Smooth muscle cell (in vitro differentiated cells): Measurements from ENCODE around the gene EXOC2. TPM values are rescaled to one million over a fixed set of nuclear protein-coding genes. Genes with fewer than 3 reads are reported as not detected.

ENCODE experiments used
- DNase-seq: peaks from one replicate; lab custom pipeline; 2025; ENCODE audit not compliant: unreplicated experiment; lab: John Stamatoyannopoulos, UW
- H2AFZ ChIP-seq: fragments of 200-600 bp; sonication (generic); 2 replicates; pipeline ENCODE4 v1.6.0; 2016; ENCODE audit warnings: antibody characterized with exemption, low read depth, mild to moderate bottlenecking
- H3F3A ChIP-seq: fragments of 200-600 bp; sonication (generic); 2 replicates; pipeline ENCODE4 v1.6.0; 2017; ENCODE audit warnings: antibody characterized with exemption, low read depth
- H3K27ac ChIP-seq: fragments of 200-600 bp; sonication (generic); 2 replicates; pipeline ENCODE4 v1.5.1; 2016; ENCODE audit warnings: low read depth, mild to moderate bottlenecking
- H3K27me3 ChIP-seq: fragments of 200-600 bp; sonication (generic); 2 replicates; pipeline ENCODE4 v1.6.1; 2016; ENCODE audit warnings: low read depth, mild to moderate bottlenecking
- H3K36me3 ChIP-seq: fragments of 200-600 bp; sonication (generic); 2 replicates; pipeline ENCODE4 v1.5.1; 2016; ENCODE audit warnings: low read depth
- H3K4me1 ChIP-seq: fragments of 200-600 bp; sonication (generic); 2 replicates; pipeline ENCODE4 v1.5.1; 2016; ENCODE audit warnings: low read depth
- H3K4me2 ChIP-seq: fragments of 200-600 bp; sonication (generic); 2 replicates; pipeline ENCODE4 v1.6.0; 2016; ENCODE audit warnings: mild to moderate bottlenecking
- H3K4me3 ChIP-seq: fragments of 200-600 bp; sonication (generic); 2 replicates; pipeline ENCODE4 v1.5.1; 2016; ENCODE audit warnings: mild to moderate bottlenecking
- H3K79me2 ChIP-seq: fragments of 200-600 bp; sonication (generic); 2 replicates; pipeline ENCODE4 v1.6.0; 2016; ENCODE audit warnings: low read depth, mild to moderate bottlenecking
- H3K9ac ChIP-seq: fragments of 200-600 bp; sonication (generic); 2 replicates; pipeline ENCODE4 v1.6.0; 2016; ENCODE audit warnings: low read depth
- H3K9me3 ChIP-seq: fragments of 200-600 bp; sonication (generic); replicated peaks from 2 replicates; pipeline ENCODE4 v1.5.1; 2016; ENCODE audit warnings: low read depth
- H4K20me1 ChIP-seq: fragments of 200-600 bp; sonication (generic); 2 replicates; pipeline ENCODE4 v1.6.0; 2016; ENCODE audit warnings: low read depth
- WGBS: methylation state at CpG from one replicate; pipeline ENCODE4 v1.1.7; 2016; ENCODE audit warnings: low lambda C conversion rate; 5-methylcytosine and 5-hydroxymethylcytosine counted together
- polyA plus RNA-seq: library from polyadenylated mRNA; unstranded; fragments of >200 nt; fragmentation: Nextera tagmentation; extraction: Ambion mirVana; gene quantifications from 2 replicates; pipeline ENCODE4 v1.2.1, GENCODE V29; 2016
- total RNA-seq: library from RNA; depleted of rRNA; stranded (reverse); fragments of >200 nt; gene quantifications from 2 replicates; pipeline ENCODE4 v1.2.3, GENCODE V29; 2014
- TF ChIP-seq, protein P1 (sequence below): fragments of 200-600 bp; sonication (generic); IDR thresholded peaks from 2 replicates; pipeline ENCODE4 v1.5.1; 2017; ENCODE audit warnings: borderline replicate concordance, mild to moderate bottlenecking, antibody characterized with exemption; ENCODE audit not compliant: insufficient read depth, poor library complexity, severe bottlenecking

EXOC2 gene
- total and polyA plus RNA-seq, 2 experiments from 2014 or later: 21.9 to 33.9 TPM

DNA sequence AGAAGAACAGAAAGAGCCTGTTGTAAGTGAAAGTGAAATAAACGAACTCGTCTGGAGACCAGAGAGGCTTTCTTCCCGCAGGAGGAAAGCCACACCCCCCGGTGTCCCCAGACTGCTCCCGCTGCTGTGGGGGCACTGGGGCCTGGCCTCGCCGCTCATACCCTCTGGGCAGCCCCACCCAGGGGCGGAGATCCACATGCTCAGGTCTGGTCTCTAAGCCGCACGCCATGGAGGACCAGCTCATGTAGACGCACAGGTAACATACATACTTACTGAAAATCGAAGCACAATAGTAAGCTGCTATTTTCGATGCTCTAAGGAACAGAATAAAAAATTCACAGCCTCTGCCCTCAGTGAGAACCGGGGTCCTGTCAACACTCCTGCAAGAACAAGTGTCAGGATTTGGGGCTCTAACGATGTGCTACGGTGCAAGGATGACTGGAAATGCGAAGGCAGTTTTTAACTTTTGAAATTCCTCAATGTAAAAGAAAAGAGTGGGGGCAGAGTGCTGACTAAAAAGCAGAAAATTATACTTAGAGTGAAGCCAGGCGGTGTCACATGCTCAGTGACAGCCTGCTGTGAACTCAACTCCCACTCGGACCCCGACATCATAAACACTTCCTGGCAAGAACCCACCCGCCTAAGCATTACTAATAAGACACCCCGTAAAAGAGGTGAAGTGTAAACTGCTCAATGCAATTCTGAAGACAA lies 190.9 kb downstream of the EXOC2 start:
- Histone ChIP-seq H3K9me3 (no peaks in the 10 kb centered on the region), H3K4me3 (no peak overlapping the region), H3K27ac (no peak overlapping the region), H4K20me1 (no peaks in the 10 kb centered on the region), H3K27me3 (no peaks in the 10 kb centered on the region), H3F3A (no peaks in the 10 kb centered on the region), H3K4me1 (no peaks in the 10 kb centered on the region), H3K4me2 (no peak overlapping the region), H3K36me3 (no peaks in the 10 kb centered on the region), H2AFZ (no peak overlapping the region), H3K9ac (no peak overlapping the region), H3K79me2 (no peaks in the 10 kb centered on the region)
- no peak for DNase-seq
- TF ChIP-seq, protein P1, sequence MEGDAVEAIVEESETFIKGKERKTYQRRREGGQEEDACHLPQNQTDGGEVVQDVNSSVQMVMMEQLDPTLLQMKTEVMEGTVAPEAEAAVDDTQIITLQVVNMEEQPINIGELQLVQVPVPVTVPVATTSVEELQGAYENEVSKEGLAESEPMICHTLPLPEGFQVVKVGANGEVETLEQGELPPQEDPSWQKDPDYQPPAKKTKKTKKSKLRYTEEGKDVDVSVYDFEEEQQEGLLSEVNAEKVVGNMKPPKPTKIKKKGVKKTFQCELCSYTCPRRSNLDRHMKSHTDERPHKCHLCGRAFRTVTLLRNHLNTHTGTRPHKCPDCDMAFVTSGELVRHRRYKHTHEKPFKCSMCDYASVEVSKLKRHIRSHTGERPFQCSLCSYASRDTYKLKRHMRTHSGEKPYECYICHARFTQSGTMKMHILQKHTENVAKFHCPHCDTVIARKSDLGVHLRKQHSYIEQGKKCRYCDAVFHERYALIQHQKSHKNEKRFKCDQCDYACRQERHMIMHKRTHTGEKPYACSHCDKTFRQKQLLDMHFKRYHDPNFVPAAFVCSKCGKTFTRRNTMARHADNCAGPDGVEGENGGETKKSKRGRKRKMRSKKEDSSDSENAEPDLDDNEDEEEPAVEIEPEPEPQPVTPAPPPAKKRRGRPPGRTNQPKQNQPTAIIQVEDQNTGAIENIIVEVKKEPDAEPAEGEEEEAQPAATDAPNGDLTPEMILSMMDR: no peak
- WGBS: 73% methylated on average over 22 of the region's 22 CpGs

DNA sequence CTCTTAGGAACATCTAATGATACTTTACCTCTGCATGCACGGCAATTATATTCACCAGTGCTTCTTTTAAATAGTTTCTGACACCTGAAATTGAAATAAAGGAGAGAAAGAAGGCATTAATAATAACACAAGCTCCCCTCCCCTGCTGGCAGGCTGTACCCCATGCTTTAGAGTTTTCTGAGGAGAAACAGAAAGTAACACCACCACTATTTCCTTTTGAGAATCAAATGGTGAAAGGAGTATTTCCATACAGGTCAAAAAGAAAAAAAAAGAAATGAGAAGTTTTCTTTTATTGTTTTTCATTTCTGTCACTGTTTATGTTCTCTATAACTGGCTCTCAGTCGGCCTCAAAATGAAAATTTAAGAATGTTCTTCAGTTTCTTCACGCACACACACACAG lies 193.3 kb downstream of the EXOC2 start:
- H2AFZ ChIP-seq: no peak overlapping the region
- H3K79me2 ChIP-seq: no peaks in the 10 kb centered on the region
- no peak overlapping the region for H3K9ac ChIP-seq
- no peaks in the 10 kb centered on the region for H4K20me1 ChIP-seq
- no peaks in the 10 kb centered on the region for H3F3A ChIP-seq
- peaks cover 3% of the 10 kb centered on the region for H3K36me3 ChIP-seq
- TF ChIP-seq, protein P1: no peak
- no peak overlapping the region for H3K27ac ChIP-seq
- H3K4me2 ChIP-seq: no peak overlapping the region
- no peaks in the 10 kb centered on the region for H3K27me3 ChIP-seq
- no peak for DNase-seq
- H3K9me3 ChIP-seq: no peaks in the 10 kb centered on the region
- WGBS: 93% methylated on average over 3 of the region's 3 CpGs
- H3K4me1 ChIP-seq: no peaks in the 10 kb centered on the region
- H3K4me3 ChIP-seq: no peak overlapping the region

GRCh38 chr6:498795-499231 lies 194.1 kb downstream of the EXOC2 start:
- no peak overlapping the region for H3K4me3 ChIP-seq
- H3K27ac ChIP-seq: no peak overlapping the region
- H3K79me2 ChIP-seq: no peaks in the 10 kb centered on the region
- no peak overlapping the region for H3K9ac ChIP-seq
- H3K4me2 ChIP-seq: no peak overlapping the region
- no peak for DNase-seq
- TF ChIP-seq, protein P1: no peak
- H3F3A ChIP-seq: no peaks in the 10 kb centered on the region
- peaks cover 3% of the 10 kb centered on the region for H3K36me3 ChIP-seq
- H3K27me3 ChIP-seq: no peaks in the 10 kb centered on the region
- no peak overlapping the region for H2AFZ ChIP-seq
- WGBS: 65% methylated on average over 9 of the region's 9 CpGs
- no peaks in the 10 kb centered on the region for H3K9me3 ChIP-seq
- H4K20me1 ChIP-seq: no peaks in the 10 kb centered on the region
- no peaks in the 10 kb centered on the region for H3K4me1 ChIP-seq

GRCh38 chr6:497258-497657 lies 195.7 kb downstream of the EXOC2 start:
- no peak overlapping the region for H3K4me2 ChIP-seq
- TF ChIP-seq, protein P1: no peak
- no peak for DNase-seq
- H3K27ac ChIP-seq: no peak overlapping the region
- no peaks in the 10 kb centered on the region for H3K9me3 ChIP-seq
- WGBS: 95% methylated on average over 2 of the region's 2 CpGs
- no peaks in the 10 kb centered on the region for H3K79me2 ChIP-seq
- H3F3A ChIP-seq: no peaks in the 10 kb centered on the region
- no peak overlapping the region for H3K9ac ChIP-seq
- no peaks in the 10 kb centered on the region for H4K20me1 ChIP-seq
- H3K27me3 ChIP-seq: no peaks in the 10 kb centered on the region
- H3K4me1 ChIP-seq: no peaks in the 10 kb centered on the region
- peaks cover 3% of the 10 kb centered on the region for H3K36me3 ChIP-seq
- no peak overlapping the region for H3K4me3 ChIP-seq
- H2AFZ ChIP-seq: no peak overlapping the region
